ENCODE measurements around the gene MOB3A.
A peak's percentile ranks its signal among the peaks of the same experiment; 100 is the strongest.

MOB3A gene

GRCh38 chr19:2055931-2056836 lies 39.9 kb downstream of the MOB3A start (continued):
- TF ChIP-seq ZBTB1 (tag by site-specific recombination; IDR thresholded peaks at IDR 0.05) (no peak), ZBTB21 (tag by site-specific recombination; IDR thresholded peaks at IDR 0.05) (no peak), ZNF548 (tag by site-specific recombination; IDR thresholded peaks at IDR 0.05) (no peak), YY2 (tag by site-specific recombination; IDR thresholded peaks at IDR 0.05) (no peak), ZFHX2 (tag by site-specific recombination; conservative IDR thresholded peaks at IDR 0.05) (peak; percentile 67), GLI4 (tag by site-specific recombination; IDR thresholded peaks at IDR 0.05) (no peak), KLF1 (tag by site-specific recombination; IDR thresholded peaks at IDR 0.05) (no peak), MZF1 (tag by site-specific recombination; IDR thresholded peaks at IDR 0.05; ENCODE audit: borderline replicate concordance) (no peak), ZNF658 (tag by site-specific recombination; IDR thresholded peaks at IDR 0.05) (no peak), EGR2 (tag by site-specific recombination; IDR thresholded peaks at IDR 0.05; ENCODE audit: low read depth) (peak; percentile 28; the same call in 1 of the 2 replicates), ZNF19 (tag by site-specific recombination; IDR thresholded peaks at IDR 0.05; ENCODE audit: low read depth) (no peak), SCRT1 (tag by site-specific recombination; IDR thresholded peaks at IDR 0.05; ENCODE audit: borderline replicate concordance) (no peak), ZBTB20 (tag by site-specific recombination; IDR thresholded peaks at IDR 0.05) (peak; percentile 65; the same call in 1 of the 2 replicates), ZNF596 (tag by site-specific recombination; IDR thresholded peaks at IDR 0.05) (no peak)
- TF ChIP-seq, protein P1, sequence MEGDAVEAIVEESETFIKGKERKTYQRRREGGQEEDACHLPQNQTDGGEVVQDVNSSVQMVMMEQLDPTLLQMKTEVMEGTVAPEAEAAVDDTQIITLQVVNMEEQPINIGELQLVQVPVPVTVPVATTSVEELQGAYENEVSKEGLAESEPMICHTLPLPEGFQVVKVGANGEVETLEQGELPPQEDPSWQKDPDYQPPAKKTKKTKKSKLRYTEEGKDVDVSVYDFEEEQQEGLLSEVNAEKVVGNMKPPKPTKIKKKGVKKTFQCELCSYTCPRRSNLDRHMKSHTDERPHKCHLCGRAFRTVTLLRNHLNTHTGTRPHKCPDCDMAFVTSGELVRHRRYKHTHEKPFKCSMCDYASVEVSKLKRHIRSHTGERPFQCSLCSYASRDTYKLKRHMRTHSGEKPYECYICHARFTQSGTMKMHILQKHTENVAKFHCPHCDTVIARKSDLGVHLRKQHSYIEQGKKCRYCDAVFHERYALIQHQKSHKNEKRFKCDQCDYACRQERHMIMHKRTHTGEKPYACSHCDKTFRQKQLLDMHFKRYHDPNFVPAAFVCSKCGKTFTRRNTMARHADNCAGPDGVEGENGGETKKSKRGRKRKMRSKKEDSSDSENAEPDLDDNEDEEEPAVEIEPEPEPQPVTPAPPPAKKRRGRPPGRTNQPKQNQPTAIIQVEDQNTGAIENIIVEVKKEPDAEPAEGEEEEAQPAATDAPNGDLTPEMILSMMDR (tag by site-specific recombination; IDR thresholded peaks at IDR 0.05) = no peak
- TF ChIP-seq, protein P2, sequence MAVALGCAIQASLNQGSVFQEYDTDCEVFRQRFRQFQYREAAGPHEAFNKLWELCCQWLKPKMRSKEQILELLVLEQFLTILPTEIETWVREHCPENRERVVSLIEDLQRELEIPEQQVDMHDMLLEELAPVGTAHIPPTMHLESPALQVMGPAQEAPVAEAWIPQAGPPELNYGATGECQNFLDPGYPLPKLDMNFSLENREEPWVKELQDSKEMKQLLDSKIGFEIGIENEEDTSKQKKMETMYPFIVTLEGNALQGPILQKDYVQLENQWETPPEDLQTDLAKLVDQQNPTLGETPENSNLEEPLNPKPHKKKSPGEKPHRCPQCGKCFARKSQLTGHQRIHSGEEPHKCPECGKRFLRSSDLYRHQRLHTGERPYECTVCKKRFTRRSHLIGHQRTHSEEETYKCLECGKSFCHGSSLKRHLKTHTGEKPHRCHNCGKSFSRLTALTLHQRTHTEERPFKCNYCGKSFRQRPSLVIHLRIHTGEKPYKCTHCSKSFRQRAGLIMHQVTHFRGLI (tag by site-specific recombination; IDR thresholded peaks at IDR 0.05) = no peak

DNA sequence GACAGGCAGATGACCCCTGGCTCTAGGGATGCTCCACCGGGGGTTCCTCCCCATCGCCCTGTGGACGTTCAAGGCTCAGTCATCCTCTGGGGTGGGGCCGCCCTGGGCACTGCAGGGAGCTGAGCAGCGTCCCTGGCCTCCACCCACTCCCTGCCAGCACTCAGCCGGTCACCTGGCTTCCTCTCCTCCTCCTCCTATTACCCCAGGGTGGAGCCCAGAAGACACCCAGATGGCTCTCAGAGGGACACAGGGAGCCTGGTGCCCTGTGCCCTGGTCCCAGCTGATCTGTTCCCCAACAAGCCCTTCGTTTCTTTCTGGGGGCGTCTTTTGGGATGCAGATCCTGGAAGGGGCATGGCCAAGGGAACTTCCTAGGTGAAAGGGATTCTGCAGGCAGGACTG lies 41.4 kb downstream of the MOB3A start:
- POLR2A ChIA-PET = no interaction called here
- Histone ChIP-seq H3K4me1 (ENCODE audit: control insufficient read depth, insufficient read depth, low read length) (peaks cover 4% of the 10 kb centered on the region; the same call in 1 of the 2 replicates), H3K27ac (ENCODE audit: extremely low read depth, low read depth, low read length) (no peak overlapping the region), H3K4me3 (ENCODE audit: low read depth, low read length) (no peak overlapping the region), H3K9me3 (ENCODE audit: control insufficient read depth, insufficient read depth, low read depth, low read length) (no peaks in the 10 kb centered on the region), H3K36me3 (ENCODE audit: control insufficient read depth in 2 of 2, insufficient read depth in 1 of 2, low read length in 2 of 2) (no peaks in the 10 kb centered on the region)
- TF ChIP-seq KLF9 (tag by site-specific recombination; IDR thresholded peaks at IDR 0.05; ENCODE audit: low read depth) (no peak), ZNF114 (tag by site-specific recombination; IDR thresholded peaks at IDR 0.05) (no peak), ZNF514 (tag by site-specific recombination; IDR thresholded peaks at IDR 0.05) (no peak), ZIC2 (tag by site-specific recombination; IDR thresholded peaks at IDR 0.05) (peak; percentile 40), KLF1 (tag by site-specific recombination; IDR thresholded peaks at IDR 0.05) (peak; percentile 87), ZFHX2 (tag by site-specific recombination; conservative IDR thresholded peaks at IDR 0.05) (0 out of 2 replicates have a peak, but pooled peaks have one; percentile 13)
- TF ChIP-seq, protein P1 (tag by site-specific recombination; IDR thresholded peaks at IDR 0.05) = no peak
- TF ChIP-seq, protein P3, sequence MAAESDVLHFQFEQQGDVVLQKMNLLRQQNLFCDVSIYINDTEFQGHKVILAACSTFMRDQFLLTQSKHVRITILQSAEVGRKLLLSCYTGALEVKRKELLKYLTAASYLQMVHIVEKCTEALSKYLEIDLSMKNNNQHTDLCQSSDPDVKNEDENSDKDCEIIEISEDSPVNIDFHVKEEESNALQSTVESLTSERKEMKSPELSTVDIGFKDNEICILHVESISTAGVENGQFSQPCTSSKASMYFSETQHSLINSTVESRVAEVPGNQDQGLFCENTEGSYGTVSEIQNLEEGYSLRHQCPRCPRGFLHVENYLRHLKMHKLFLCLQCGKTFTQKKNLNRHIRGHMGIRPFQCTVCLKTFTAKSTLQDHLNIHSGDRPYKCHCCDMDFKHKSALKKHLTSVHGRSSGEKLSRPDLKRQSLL (tag by site-specific recombination; IDR thresholded peaks at IDR 0.05) = peak; percentile 44; the same call in 1 of the 2 replicates
- CTCF ChIA-PET = interaction anchor here (0.6 to 1.1 kb wide), 3 partner anchors 8 to 27 kb away, joined by 3 to 8 read pairs (median 4); no protein-coding TSS in a partner anchor

All from HEK293 (cell line).